Mucosa of gallbladder (tissue), 1 donor: Measurements from ENCODE around the gene SHC3. TPM values are rescaled to one million over a fixed set of nuclear protein-coding genes. Genes with fewer than 3 reads are reported as not detected.
A peak's percentile ranks its signal among the peaks of the same experiment; 100 is the strongest.

Experiments
- DNase-seq: peaks from one replicate; pipeline ENCODE4 v3.0.0-alpha.2; 2020; ENCODE audit warnings: low spot score
- total RNA-seq: library from RNA; stranded (reverse); gene quantifications from one replicate; pipeline ENCODE4 v1.2.1, GENCODE V29; 2021
- donor health status: DM: no; HTN: no; CAD: no.

SHC3 gene
- total RNA-seq, 1 donor from 2014 or later = 1.7 TPM

DNA sequence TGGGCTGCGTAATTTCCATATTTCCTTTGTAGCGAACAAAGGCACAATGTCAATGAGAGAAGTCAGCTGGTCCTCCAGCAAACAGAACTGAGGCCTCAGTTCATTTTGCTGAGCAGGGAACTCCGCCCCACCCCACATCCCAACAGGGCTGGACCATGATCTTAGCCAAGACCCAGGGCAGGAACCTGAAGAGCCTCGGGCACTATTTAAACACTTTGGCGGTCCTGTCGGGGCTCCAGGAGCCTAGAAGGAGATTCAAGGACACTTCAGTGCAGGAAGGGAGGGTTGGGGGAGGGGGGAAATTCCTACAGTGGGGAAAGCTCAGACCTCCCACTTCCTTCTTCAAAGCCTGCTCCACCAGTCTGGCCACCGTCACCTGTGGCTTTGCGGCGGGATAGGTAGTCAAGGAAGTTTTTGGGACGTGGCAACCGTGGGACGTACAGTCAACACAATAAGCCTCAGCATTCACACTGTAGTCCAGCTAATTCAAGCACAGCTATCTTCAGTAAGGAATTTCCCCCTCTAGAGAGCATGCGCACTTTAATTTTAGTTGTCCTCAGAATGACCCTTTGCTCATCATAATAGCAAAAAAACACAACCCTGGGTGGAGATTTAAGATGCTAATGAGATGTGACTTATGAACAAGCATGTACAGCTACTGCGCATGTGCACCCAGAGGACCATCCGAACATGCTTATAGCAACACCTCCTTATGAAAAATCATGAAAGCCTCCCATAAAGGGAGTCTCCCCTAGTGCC lies 156.4 kb downstream of the SHC3 start:
- peak; percentile 25 for DNase-seq

- peak; percentile 49 for DNase-seq
Observed at GRCh38 chr9:89021154-89021803, 157.3 kb downstream of the SHC3 start.

DNA sequence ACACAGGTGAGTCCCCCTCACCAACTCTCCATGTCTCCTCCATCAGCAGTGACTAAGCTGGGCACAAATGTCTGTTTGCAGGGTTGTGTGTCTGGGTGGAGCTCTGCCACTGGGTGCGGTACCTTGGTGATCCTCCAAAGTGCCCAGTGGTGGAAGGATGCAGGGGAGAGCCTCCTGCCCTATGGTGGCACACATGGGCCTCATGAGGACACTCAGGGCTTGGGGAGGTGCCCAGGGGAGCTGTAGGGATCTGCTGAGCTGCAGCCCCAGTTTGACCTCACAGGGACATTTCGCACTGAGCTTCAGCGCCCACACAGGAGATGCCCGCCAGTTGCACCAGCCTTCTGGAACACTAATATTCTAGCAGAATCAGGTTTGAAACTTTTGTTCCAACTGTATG lies 157.9 kb downstream of the SHC3 start:
- no peak for DNase-seq

- DNase-seq = peak; percentile 3
Observed at GRCh38 chr9:89015336-89015735, 163.3 kb downstream of the SHC3 start.

- peak; percentile 5 for DNase-seq
Observed at GRCh38 chr9:89014153-89014552, 164.5 kb downstream of the SHC3 start.

GRCh38 chr9:89013660-89014059 lies 165.0 kb downstream of the SHC3 start:
- DNase-seq = peak; percentile 8

DNA sequence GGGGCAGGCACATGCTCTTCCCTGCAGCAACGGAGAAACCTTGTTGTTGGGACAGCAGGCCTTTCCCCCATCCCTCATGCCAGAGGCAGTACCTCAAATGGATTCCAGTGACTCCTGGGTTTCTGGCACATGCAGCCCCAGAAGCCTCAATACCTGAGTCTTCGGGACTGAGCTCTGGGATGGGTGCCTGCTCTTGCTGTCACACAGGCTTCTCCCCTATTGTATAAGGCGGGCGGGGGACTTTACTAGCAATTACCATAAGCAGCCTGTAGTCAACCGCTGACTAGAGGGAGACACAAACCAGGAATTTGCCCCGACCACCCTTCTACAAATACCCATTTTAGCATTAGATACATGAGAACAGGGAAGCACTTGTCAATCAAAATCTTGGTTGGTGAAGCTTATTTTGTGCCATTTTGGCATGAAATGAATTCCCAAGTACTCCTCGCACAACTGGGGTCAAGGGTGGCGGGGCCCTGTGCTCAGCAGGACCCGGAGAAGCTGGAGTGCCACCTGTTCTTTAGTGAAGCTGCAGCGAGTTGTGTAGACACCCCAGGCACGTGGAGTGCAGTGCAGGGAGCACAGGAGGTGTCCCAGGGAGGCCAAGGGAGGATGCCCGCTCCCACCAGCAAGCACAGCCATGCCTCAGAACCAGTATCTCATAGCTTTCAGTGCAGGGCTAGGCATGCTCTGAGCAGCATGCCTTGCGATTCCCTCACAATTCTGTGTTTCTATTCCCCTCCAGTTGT lies 166.2 kb downstream of the SHC3 start:
- DNase-seq = peak; percentile 8

DNA sequence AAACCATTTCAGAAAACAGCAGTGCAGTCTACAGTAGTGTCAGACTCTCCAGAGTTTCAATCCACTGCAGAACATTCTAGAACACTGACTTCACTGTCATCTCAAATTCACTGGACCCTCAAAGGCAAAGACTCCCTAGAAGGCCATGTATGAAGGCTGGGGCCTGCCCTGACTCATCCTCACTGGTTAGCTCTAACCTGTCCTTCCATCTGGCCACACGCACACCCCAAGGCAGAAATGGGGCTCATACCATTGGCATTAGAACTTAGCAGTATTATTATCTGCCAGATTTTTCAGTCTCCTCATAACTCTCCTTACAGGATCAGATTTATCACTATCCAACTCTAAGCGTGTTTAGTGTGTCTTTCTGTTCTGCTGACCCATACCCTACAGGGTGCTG lies 166.9 kb downstream of the SHC3 start:
- DNase-seq = peak; percentile 4

DNA sequence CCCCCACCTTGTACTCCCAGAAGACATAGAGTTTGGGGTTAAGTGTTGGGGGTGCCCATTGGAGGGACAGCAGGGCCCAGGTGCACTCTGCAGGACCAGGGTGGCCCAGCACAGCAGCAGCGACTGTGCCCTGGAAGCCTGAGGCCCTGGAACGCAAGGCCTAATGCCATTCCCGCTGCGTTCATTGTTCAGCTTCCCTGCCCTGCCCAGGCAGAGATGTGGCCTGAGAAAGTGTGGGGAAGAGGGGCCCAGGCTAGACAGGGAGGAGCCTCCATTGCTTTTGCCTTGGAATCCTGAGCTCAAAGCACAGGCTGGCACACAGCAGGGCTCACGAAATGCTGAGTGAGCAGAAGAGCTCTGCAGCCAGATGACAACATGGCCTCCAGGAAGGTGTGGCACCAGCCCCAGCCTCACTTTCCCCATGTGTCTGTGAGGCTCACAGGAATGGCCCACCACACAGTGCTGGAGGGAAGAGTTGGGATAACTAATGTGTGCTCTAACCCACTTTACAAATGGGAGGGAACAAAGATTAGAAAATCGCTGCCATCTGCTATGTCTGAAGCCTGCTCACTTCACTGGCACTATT lies 168.0 kb downstream of the SHC3 start:
- DNase-seq = peak; percentile 6

DNA sequence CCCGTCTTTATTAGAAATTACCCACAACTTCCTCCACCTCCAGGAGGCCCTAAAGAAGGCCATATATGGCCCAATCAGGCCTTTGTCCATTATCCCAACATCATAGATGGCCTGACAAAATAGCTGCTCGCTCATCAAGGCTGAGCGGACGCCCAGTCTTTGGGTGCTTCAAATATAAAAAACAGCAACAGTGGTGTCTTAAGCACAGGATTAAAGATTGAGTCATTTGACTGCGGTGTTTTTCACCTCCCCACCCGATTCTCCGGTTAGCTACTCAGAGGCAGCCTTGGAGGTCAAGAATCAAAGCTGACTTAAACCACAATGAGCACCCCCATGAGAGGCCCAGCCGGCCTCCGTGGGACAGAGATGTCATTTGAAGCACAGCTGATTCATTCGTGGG lies 168.6 kb downstream of the SHC3 start:
- DNase-seq = peak; percentile 0

- peak; percentile 2 for DNase-seq
Observed at GRCh38 chr9:89009546-89009840, 169.1 kb downstream of the SHC3 start.

DNA sequence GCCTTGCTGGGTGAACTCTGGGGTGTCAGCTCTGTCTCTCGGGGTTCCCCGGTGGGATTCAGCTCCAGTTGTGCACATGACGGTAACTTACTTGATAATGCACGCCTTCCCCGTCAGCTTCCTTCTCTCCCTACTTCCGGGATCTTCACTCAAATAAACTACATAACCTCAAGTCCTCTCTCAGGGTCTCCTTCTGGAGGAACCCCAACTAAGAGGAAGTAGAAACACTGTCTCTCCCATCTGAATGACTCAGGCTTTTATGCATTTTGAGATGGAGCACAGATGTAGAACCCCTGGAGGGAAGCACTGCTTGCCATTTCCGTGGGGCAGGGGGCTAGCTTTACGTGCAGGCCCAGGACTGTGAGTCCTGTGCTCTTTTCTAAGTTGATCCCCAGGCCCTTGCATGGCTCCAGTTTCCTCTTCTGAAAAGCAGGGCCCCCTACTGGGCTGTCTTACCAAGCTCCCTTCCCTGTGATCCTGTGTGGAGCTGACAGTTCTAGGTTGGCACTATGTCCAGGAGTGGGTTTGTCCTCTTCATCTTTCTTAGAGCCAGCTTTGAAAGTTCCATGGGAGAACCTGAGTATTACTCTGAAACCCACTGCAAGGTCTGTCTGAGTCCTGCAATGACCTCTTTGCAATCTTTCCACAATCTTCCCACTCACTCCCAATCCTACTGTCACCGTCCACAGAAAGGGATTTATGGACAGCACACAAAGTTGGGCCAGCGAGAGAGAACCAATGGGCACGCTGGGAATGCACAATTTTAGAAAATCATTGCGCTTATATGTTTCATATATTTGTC lies 169.7 kb downstream of the SHC3 start:
- peak; percentile 5 for DNase-seq

GRCh38 chr9:89008055-89008743 lies 170.4 kb downstream of the SHC3 start:
- no peak for DNase-seq

GRCh38 chr9:89006996-89007967 lies 171.3 kb downstream of the SHC3 start:
- DNase-seq = peak; percentile 1

GRCh38 chr9:89006267-89006666 lies 172.4 kb downstream of the SHC3 start:
- DNase-seq = peak; percentile 6

DNA sequence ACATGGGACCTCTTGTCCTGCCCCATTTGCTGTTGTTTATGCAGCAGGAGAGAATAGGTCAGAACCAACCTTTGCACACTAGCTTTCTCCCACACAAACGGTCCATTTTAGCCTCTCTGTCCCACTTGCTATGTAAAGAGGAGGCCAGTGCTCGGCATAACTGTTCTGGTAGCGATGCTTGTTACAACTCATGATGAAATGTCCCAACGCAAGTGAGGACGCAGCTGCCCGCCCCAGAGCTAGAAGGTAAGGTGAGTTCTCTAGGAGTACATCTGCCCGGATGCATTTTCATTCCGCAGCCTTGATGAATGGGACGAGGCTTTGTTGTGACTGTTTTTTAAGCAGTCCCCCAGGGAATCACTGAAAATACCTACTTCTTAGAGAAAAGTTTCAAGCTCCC lies 173.3 kb downstream of the SHC3 start:
- DNase-seq = peak; percentile 6

GRCh38 chr9:89002987-89003386 lies 175.6 kb downstream of the SHC3 start:
- DNase-seq = no peak

DNA sequence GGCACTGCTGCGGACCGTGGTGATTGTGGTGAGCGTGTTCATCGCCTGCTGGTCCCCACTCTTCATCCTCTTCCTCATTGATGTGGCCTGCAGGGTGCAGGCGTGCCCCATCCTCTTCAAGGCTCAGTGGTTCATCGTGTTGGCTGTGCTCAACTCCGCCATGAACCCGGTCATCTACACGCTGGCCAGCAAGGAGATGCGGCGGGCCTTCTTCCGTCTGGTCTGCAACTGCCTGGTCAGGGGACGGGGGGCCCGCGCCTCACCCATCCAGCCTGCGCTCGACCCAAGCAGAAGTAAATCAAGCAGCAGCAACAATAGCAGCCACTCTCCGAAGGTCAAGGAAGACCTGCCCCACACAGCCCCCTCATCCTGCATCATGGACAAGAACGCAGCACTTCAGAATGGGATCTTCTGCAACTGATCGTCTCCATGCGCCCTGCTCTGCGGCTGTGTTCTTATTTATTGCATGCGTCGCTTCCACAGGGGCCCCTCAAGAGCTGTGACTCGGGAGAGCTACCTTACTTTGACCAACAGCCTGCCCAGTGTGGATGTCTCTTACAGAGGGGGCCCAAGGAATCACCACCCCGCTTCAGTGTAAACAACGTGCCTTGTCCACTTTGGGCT lies 176.6 kb downstream of the SHC3 start:
- DNase-seq = no peak
